Trophoblast cell (in vitro differentiated cells and primary cell): ENCODE results near the gene DOK4.

Source experiments
- DNase-seq, 2 donors: peaks; one replicate each; pipeline ENCODE4 v3.0.0-alpha.2; 2016
- H2AFZ ChIP-seq: 2 replicates; pipeline ENCODE4 v1.6.1; 2013; ENCODE audit warnings: low read length, moderate library complexity, mild to moderate bottlenecking; ENCODE audit not compliant: insufficient read depth, poor library complexity
- H2AK5ac ChIP-seq: 2 replicates; pipeline ENCODE4 v1.6.1; 2013; ENCODE audit warnings: mild to moderate bottlenecking, low read length
- H2BK120ac ChIP-seq: 2 replicates; pipeline ENCODE4 v1.6.1; 2013; ENCODE audit warnings: low read length, mild to moderate bottlenecking, moderate library complexity; ENCODE audit not compliant: insufficient read depth, poor library complexity
- H2BK12ac ChIP-seq: 2 replicates; pipeline ENCODE4 v1.6.1; 2013; ENCODE audit warnings: mild to moderate bottlenecking, low read length, moderate library complexity
- H2BK5ac ChIP-seq: 2 replicates; pipeline ENCODE4 v1.6.1; 2013; ENCODE audit warnings: low read length, low read depth, moderate library complexity, mild to moderate bottlenecking; ENCODE audit not compliant: poor library complexity
- H3K14ac ChIP-seq: 2 replicates; pipeline ENCODE4 v1.6.1; 2013; ENCODE audit warnings: mild to moderate bottlenecking, low read length
- H3K18ac ChIP-seq: 2 replicates; pipeline ENCODE4 v1.6.1; 2013; ENCODE audit warnings: mild to moderate bottlenecking, low read length
- H3K23ac ChIP-seq: 2 replicates; pipeline ENCODE4 v1.6.1; 2013; ENCODE audit warnings: low read length
- H3K27ac ChIP-seq: 2 replicates; pipeline ENCODE4 v1.5.1; 2013; ENCODE audit warnings: low read depth, mild to moderate bottlenecking, inconsistent platforms, low read length, moderate library complexity
- H3K27me3 ChIP-seq: 2 replicates; pipeline ENCODE4 v1.6.1; 2013; ENCODE audit warnings: inconsistent platforms, mild to moderate bottlenecking, low read length, moderate library complexity; ENCODE audit not compliant: insufficient read depth
- H3K36me3 ChIP-seq, 2 experiments: 1 replicate in 1 of 2; 2 replicates in 1 of 2; pipeline ENCODE4 v1.6.1; 2013; ENCODE audit warnings: low read length in 2 of 2, mild to moderate bottlenecking in 2 of 2, moderate library complexity in 1 of 2; ENCODE audit not compliant: insufficient read depth in 2 of 2, control insufficient read depth in 1 of 2
- H3K4ac ChIP-seq: 2 replicates; pipeline ENCODE4 v1.6.1; 2013; ENCODE audit warnings: low read depth, mild to moderate bottlenecking, low read length, moderate library complexity
- H3K4me1 ChIP-seq, 2 experiments: 1 replicate in 1 of 2; 2 replicates in 1 of 2; pipeline ENCODE4 v1.6.1; 2013; ENCODE audit warnings: low read length in 2 of 2, mild to moderate bottlenecking in 2 of 2, moderate library complexity in 1 of 2; ENCODE audit not compliant: insufficient read depth in 2 of 2, control insufficient read depth in 1 of 2
- H3K4me2 ChIP-seq: 2 replicates; pipeline ENCODE4 v1.6.1; 2013; ENCODE audit warnings: inconsistent platforms, mild to moderate bottlenecking, low read length, moderate library complexity
- H3K4me3 ChIP-seq: 2 replicates; pipeline ENCODE4 v1.5.1; 2013; ENCODE audit warnings: mild to moderate bottlenecking, low read depth, low read length, inconsistent platforms
- H3K79me1 ChIP-seq: one replicate; pipeline ENCODE4 v1.6.1; 2013; ENCODE audit warnings: low read length
- H3K79me2 ChIP-seq: 2 replicates; pipeline ENCODE4 v1.6.1; 2013; ENCODE audit warnings: low read length, mild to moderate bottlenecking; ENCODE audit not compliant: control insufficient read depth, insufficient read depth, poor library complexity
- H3K9ac ChIP-seq: 2 replicates; pipeline ENCODE4 v1.6.1; 2013; ENCODE audit warnings: mild to moderate bottlenecking, low read length
- H3K9me3 ChIP-seq: 2 replicates; pipeline ENCODE4 v1.6.1; 2013; ENCODE audit warnings: low read depth, mild to moderate bottlenecking, control low read depth, inconsistent platforms, low read length; ENCODE audit not compliant: insufficient read depth
- H4K12ac ChIP-seq: 2 replicates; pipeline ENCODE4 v1.6.1; 2013; ENCODE audit warnings: low read depth, mild to moderate bottlenecking, low read length, moderate library complexity
- H4K8ac ChIP-seq: 2 replicates; pipeline ENCODE4 v1.6.1; 2013; ENCODE audit warnings: low read depth, mild to moderate bottlenecking, low read length, moderate library complexity
- H4K91ac ChIP-seq: one replicate; pipeline ENCODE4 v1.6.1; 2013; ENCODE audit warnings: low read depth, mild to moderate bottlenecking, low read length, moderate library complexity
- WGBS: extraction: QIAGEN DNeasy Blood & Tissue Kit; methylation state at CpG from one replicate; pipeline ENCODE4 v1.1.7; 2013; ENCODE audit warnings: missing lambda C conversion rate; ENCODE audit not compliant: insufficient read length, insufficient coverage; ENCODE audit errors: extremely low coverage; 5-methylcytosine and 5-hydroxymethylcytosine counted together

DOK4 gene

GRCh38 chr16:57435838-57436237 lies 50.5 kb downstream of the DOK4 start:
- Histone ChIP-seq H3K9me3 (peaks cover 3% of the 10 kb centered on the region), H3K79me2 (no peaks in the 10 kb centered on the region), H3K4ac (no peak overlapping the region), H4K91ac (no peak overlapping the region), H2BK120ac (no peak overlapping the region), H3K23ac (no peak overlapping the region), H2AK5ac (no peak overlapping the region), H3K4me3 (no peak overlapping the region), H2AFZ (no peak overlapping the region), H4K8ac (no peak overlapping the region), H3K27me3 (no peaks in the 10 kb centered on the region), H3K4me1 (no peaks in the 10 kb centered on the region), H3K4me2 (no peak overlapping the region), H3K79me1 (no peaks in the 10 kb centered on the region), H2BK12ac (no peak overlapping the region), H2BK5ac (no peak overlapping the region), H3K9ac (no peak overlapping the region), H3K18ac (no peak overlapping the region), H3K27ac (no peak overlapping the region), H4K12ac (no peak overlapping the region), H3K14ac (no peak overlapping the region), H3K36me3 (peaks cover 44 to 57% of the 10 kb centered on the region in 2 experiments)
- no peak for DNase-seq
- WGBS: no CpG with 5 or more reads among the region's 1 CpG

GRCh38 chr16:57434003-57434402 lies 52.3 kb downstream of the DOK4 start:
- no peaks in the 10 kb centered on the region for H3K79me1 ChIP-seq
- no peak overlapping the region for H2BK120ac ChIP-seq
- H3K36me3 ChIP-seq: peaks cover 47 to 60% of the 10 kb centered on the region in 2 experiments
- H2AFZ ChIP-seq: no peak overlapping the region
- no peak overlapping the region for H3K27ac ChIP-seq
- no peak overlapping the region for H3K4ac ChIP-seq
- no peak overlapping the region for H3K9ac ChIP-seq
- no peak overlapping the region for H2AK5ac ChIP-seq
- H3K79me2 ChIP-seq: no peaks in the 10 kb centered on the region
- no peak overlapping the region for H3K14ac ChIP-seq
- no peak overlapping the region for H3K4me2 ChIP-seq
- no peak overlapping the region for H3K23ac ChIP-seq
- no peak for DNase-seq
- no peak overlapping the region for H3K18ac ChIP-seq
- no peak overlapping the region for H2BK5ac ChIP-seq
- H4K91ac ChIP-seq: no peak overlapping the region
- WGBS: no CpG with 5 or more reads among the region's 2 CpGs
- no peaks in the 10 kb centered on the region for H3K27me3 ChIP-seq
- no peaks in the 10 kb centered on the region for H3K9me3 ChIP-seq
- H4K12ac ChIP-seq: no peak overlapping the region
- no peaks in the 10 kb centered on the region for H3K4me1 ChIP-seq
- H4K8ac ChIP-seq: no peak overlapping the region
- H2BK12ac ChIP-seq: no peak overlapping the region
- H3K4me3 ChIP-seq: no peak overlapping the region

- no peaks in the 10 kb centered on the region for H3K9me3 ChIP-seq
- H2AK5ac ChIP-seq: no peak overlapping the region
- no peak overlapping the region for H4K12ac ChIP-seq
- no peaks in the 10 kb centered on the region for H3K4me1 ChIP-seq
- no peak overlapping the region for H3K4me3 ChIP-seq
- no peak overlapping the region for H2AFZ ChIP-seq
- H2BK5ac ChIP-seq: no peak overlapping the region
- no peak overlapping the region for H3K27ac ChIP-seq
- no CpG with 5 or more reads among the region's 3 CpGs for WGBS
- peaks cover 52 to 67% of the 10 kb centered on the region in 2 experiments for H3K36me3 ChIP-seq
- H3K4me2 ChIP-seq: no peak overlapping the region
- H3K79me1 ChIP-seq: no peaks in the 10 kb centered on the region
- H4K91ac ChIP-seq: no peak overlapping the region
- H3K23ac ChIP-seq: no peak overlapping the region
- no peak overlapping the region for H3K4ac ChIP-seq
- no peaks in the 10 kb centered on the region for H3K27me3 ChIP-seq
- H4K8ac ChIP-seq: no peak overlapping the region
- H3K79me2 ChIP-seq: no peaks in the 10 kb centered on the region
- H2BK120ac ChIP-seq: no peak overlapping the region
- DNase-seq: no peak
- no peak overlapping the region for H3K18ac ChIP-seq
- H3K14ac ChIP-seq: no peak overlapping the region
- no peak overlapping the region for H2BK12ac ChIP-seq
- no peak overlapping the region for H3K9ac ChIP-seq
These were observed 53.3 kb downstream of the DOK4 start for GRCh38 chr16:57432989-57433388.

GRCh38 chr16:57432505-57432904 lies 53.8 kb downstream of the DOK4 start:
- Histone ChIP-seq H3K4me3 (no peak overlapping the region), H2BK120ac (no peak overlapping the region), H2AK5ac (no peak overlapping the region), H3K9ac (no peak overlapping the region), H3K4me2 (no peak overlapping the region), H4K91ac (no peak overlapping the region), H3K36me3 (peaks cover 50 to 67% of the 10 kb centered on the region in 2 experiments), H3K27me3 (no peaks in the 10 kb centered on the region), H4K12ac (no peak overlapping the region), H2BK12ac (no peak overlapping the region), H3K4ac (no peak overlapping the region), H3K18ac (no peak overlapping the region), H4K8ac (no peak overlapping the region), H3K9me3 (no peaks in the 10 kb centered on the region), H3K79me2 (no peaks in the 10 kb centered on the region), H2AFZ (no peak overlapping the region), H3K14ac (no peak overlapping the region), H2BK5ac (no peak overlapping the region), H3K27ac (no peak overlapping the region), H3K79me1 (no peaks in the 10 kb centered on the region), H3K23ac (no peak overlapping the region), H3K4me1 (no peaks in the 10 kb centered on the region)
- no peak for DNase-seq
- no CpG with 5 or more reads among the region's 2 CpGs for WGBS
